Naive thymus-derived CD4-positive, alpha-beta T cell (primary cell): Measurements from ENCODE around the gene INO80. TPM values are rescaled to one million over a fixed set of nuclear protein-coding genes. Genes with fewer than 3 reads are reported as not detected.

ENCODE experiments used
- ATAC-seq: fragments of 150-1000 bp; cut with Tn5 transposase; 2 replicates; pipeline ENCODE4 v1.10.0; 2021; ENCODE audit warnings: mild to moderate bottlenecking, moderate library complexity
- CTCF ChIA-PET: fragments of 350-600 bp; sonication (Branson Sonifier 250); formaldehyde crosslinking; loops from one replicate; lab custom pipeline; 2021; ENCODE audit warnings: antibody characterized with exemption; lab: Charles Lee
- POLR2A ChIA-PET: fragments of 350-600 bp; sonication (Branson Sonifier 250); formaldehyde crosslinking; loops from one replicate; lab custom pipeline; 2021; ENCODE audit warnings: antibody characterized with exemption, inconsistent platforms; lab: Charles Lee
- DNase-seq, 9 donors: peaks; one replicate each; pipeline versions ENCODE4 v3.0.0 to v3.0.0-alpha.2; 2020 to 2022; ENCODE audit warnings: mixed read lengths in 1 of 9
- H3K27ac ChIP-seq: one replicate; pipeline ENCODE4 v1.7.0; 2013; ENCODE audit warnings: mild to moderate bottlenecking, low read depth, low read length, moderate library complexity
- H3K27me3 ChIP-seq, 2 donors: one replicate each; pipeline ENCODE4 v1.7.0; 2013; ENCODE audit warnings: low read length in 2 of 2, mild to moderate bottlenecking in 2 of 2, moderate library complexity in 2 of 2; ENCODE audit not compliant: control insufficient read depth in 2 of 2, insufficient read depth in 2 of 2
- H3K36me3 ChIP-seq, 3 experiments: 1 replicate in 2 of 3; 2 replicates in 1 of 3; pipeline ENCODE4 v1.7.0; 2013; ENCODE audit warnings: low read length in 3 of 3, mild to moderate bottlenecking in 3 of 3, moderate library complexity in 1 of 3; ENCODE audit not compliant: insufficient read depth in 3 of 3, control insufficient read depth in 2 of 3
- H3K4me1 ChIP-seq, 2 donors: one replicate each; pipeline ENCODE4 v1.7.0; 2013; ENCODE audit warnings: low read length in 2 of 2, mild to moderate bottlenecking in 2 of 2, moderate library complexity in 1 of 2; ENCODE audit not compliant: control insufficient read depth in 2 of 2, insufficient read depth in 2 of 2
- H3K4me3 ChIP-seq: 2 replicates; pipeline ENCODE4 v1.7.0; 2013; ENCODE audit warnings: mild to moderate bottlenecking, low read length
- H3K9me3 ChIP-seq, 3 experiments: 1 replicate in 2 of 3; 2 replicates in 1 of 3; pipeline ENCODE4 v1.7.0; 2013; ENCODE audit warnings: low read length in 3 of 3; ENCODE audit not compliant: control insufficient read depth in 2 of 3
- H3K27ac Mint-ChIP-seq, 9 donors: one replicate each; pipeline ENCODE4 v1.8.0; 2020 to 2022; ENCODE audit warnings: mixed read lengths in 9 of 9, mild to moderate bottlenecking in 8 of 9, moderate library complexity in 5 of 9, inconsistent platforms in 2 of 9
- H3K27me3 Mint-ChIP-seq, 5 donors: one replicate each; pipeline ENCODE4 v1.8.0; 2021 to 2022; ENCODE audit warnings: mixed read lengths in 5 of 5, mild to moderate bottlenecking in 1 of 5
- H3K36me3 Mint-ChIP-seq, 5 donors: one replicate each; pipeline ENCODE4 v1.8.0; 2020 to 2022; ENCODE audit warnings: mixed read lengths in 5 of 5, mild to moderate bottlenecking in 3 of 5, inconsistent platforms in 1 of 5
- H3K4me1 Mint-ChIP-seq, 7 donors: one replicate each; pipeline ENCODE4 v1.8.0; 2020 to 2022; ENCODE audit warnings: mixed read lengths in 7 of 7, mild to moderate bottlenecking in 3 of 7, inconsistent platforms in 1 of 7
- H3K4me3 Mint-ChIP-seq, 10 donors: one replicate each; pipeline ENCODE4 v1.8.0; 2020 to 2022; ENCODE audit warnings: mild to moderate bottlenecking in 10 of 10, mixed read lengths in 10 of 10, moderate library complexity in 6 of 10, inconsistent platforms in 2 of 10
- H3K9me3 Mint-ChIP-seq, 11 donors: one replicate each; pipeline ENCODE4 v1.8.0; 2020 to 2022; ENCODE audit warnings: mixed read lengths in 11 of 11, mild to moderate bottlenecking in 4 of 11, inconsistent platforms in 1 of 11, moderate library complexity in 1 of 11
- intact Hi-C, 2 donors: fragments of 100-400 bp; cut with micrococcal nuclease; formaldehyde crosslinking; loops; one replicate each; pipeline ENCODE4 v1.15.1; 2023
- polyA plus RNA-seq, 2 donors: library from polyadenylated mRNA; unstranded; fragments of 300-500 nt; fragmentation: Illumina TruSeq; gene quantifications; one replicate each; pipeline ENCODE4 v1.2.3, GENCODE V29; 2021
- total RNA-seq, 6 experiments: library from RNA in 5 of 6; stranded (reverse) in 5 of 6; gene quantifications; 1 replicate in 5 of 6; 2 replicates in 1 of 6; pipeline ENCODE4 v1.2.3 and lab custom pipeline; 2021 to 2026

INO80 gene
- total and polyA plus RNA-seq, 7 experiments from 2014 or later: 3.8 to 36.5 (median 30.7) TPM

- intact Hi-C loops: no loop called here
- Histone ChIP-seq H3K27ac (no peak overlapping the region), H3K4me3 (no peak overlapping the region), H3K36me3 (peaks cover 9 to 75% (median 11%) of the 10 kb centered on the region in 3 experiments), H3K4me1 (no peaks in the 10 kb centered on the region), H3K27me3 (no peaks in the 10 kb centered on the region), H3K9me3 (no peaks in the 10 kb centered on the region)
- ATAC-seq: no peak
- no peak for DNase-seq
- Mint-ChIP-seq H3K9me3 (peaks cover 0 to 4% (median 0%) of the 10 kb centered on the region in 11 donors), H3K4me3 (no peak overlapping the region), H3K27ac (no peak overlapping the region), H3K36me3 (peaks cover 18 to 59% (median 33%) of the 10 kb centered on the region in 5 donors), H3K27me3 (no peaks in the 10 kb centered on the region), H3K4me1 (peaks cover 0 to 13% (median 0%) of the 10 kb centered on the region in 7 donors)
- ChIA-PET CTCF (no interaction called here), POLR2A (no interaction called here)
These were observed 129.3 kb downstream of the INO80 start for GRCh38 chr15:40986820-40987219.

DNA sequence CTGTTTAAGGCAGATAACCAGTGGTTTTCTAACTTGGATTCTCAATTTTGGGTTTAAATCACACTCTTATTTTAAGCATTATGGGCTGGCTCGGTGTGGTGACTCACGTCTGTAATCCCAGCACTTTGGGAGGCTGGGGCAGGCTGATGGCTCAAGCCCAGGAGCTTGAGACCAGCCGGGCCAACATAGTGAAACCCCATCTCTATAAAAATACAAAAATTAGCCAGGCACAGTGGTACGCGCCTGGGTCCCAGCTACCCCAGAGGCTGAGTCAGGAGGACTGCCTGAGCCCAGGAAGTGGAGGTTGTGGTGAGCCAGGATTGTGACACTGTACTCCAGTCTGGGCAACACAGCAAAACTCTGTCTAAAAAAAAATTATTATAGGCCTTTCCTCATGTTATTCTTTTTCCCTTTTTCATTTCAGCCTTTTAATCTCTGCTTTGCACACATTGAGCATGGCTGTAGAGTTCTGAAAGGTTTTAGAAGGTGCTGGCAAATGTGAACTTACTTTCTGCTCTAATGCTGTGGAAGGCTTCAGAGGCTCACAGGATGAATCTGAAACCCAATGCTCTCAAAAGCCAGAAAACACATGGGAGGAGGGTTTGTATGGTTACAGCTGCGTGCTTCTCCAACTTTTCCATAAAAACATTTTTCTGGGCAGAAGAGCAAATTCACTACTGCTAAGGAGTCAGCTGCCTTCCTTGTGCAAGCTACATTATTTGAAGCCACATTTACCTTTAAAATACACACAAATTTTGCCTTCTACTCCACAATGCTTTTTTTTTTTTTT lies 130.3 kb downstream of the INO80 start:
- H3K36me3 Mint-ChIP-seq: peaks cover 15 to 59% (median 29%) of the 10 kb centered on the region in 5 donors
- CTCF ChIA-PET: interaction anchor here (1.0 kb wide), 1 partner anchor 200 kb away, joined by 3 read pairs; no protein-coding TSS in a partner anchor
- ATAC-seq: no peak

DNA sequence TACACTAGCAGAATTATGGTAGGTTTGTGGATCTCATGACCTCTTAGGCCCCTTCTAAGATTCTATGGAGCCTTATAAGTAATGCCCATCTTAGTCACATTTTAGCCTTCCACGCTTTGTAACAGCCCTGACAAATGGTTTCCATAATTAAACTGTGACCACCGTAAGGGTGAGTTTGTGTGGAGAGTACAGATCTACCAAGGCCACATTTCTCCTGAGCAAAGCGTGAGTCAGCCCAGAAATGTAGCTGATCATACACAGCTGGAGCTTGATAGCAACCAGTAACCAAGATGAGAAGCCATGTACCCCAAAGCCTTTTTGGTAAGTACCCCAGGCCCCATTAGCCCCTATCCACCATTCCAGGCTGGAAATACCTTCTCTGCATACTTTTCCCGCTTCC lies 131.1 kb downstream of the INO80 start:
- no peak for ATAC-seq
- H3K36me3 Mint-ChIP-seq: peaks cover 19 to 61% (median 32%) of the 10 kb centered on the region in 5 donors
- POLR2A ChIA-PET: no interaction called here
- Histone ChIP-seq H3K27ac (no peak overlapping the region), H3K4me1 (no peaks in the 10 kb centered on the region), H3K9me3 (no peaks in the 10 kb centered on the region), H3K36me3 (peaks cover 11 to 80% (median 24%) of the 10 kb centered on the region in 3 experiments), H3K27me3 (no peaks in the 10 kb centered on the region), H3K4me3 (no peak overlapping the region)
- peaks cover 0 to 4% (median 0%) of the 10 kb centered on the region in 11 donors for H3K9me3 Mint-ChIP-seq
- H3K4me3 Mint-ChIP-seq: no peak overlapping the region
- H3K27ac Mint-ChIP-seq: no peak overlapping the region
- H3K27me3 Mint-ChIP-seq: no peaks in the 10 kb centered on the region
- H3K4me1 Mint-ChIP-seq: no peaks in the 10 kb centered on the region
- no peak for DNase-seq
- CTCF ChIA-PET: interaction anchor here (1.0 kb wide), 1 partner anchor 200 kb away, joined by 3 read pairs; no protein-coding TSS in a partner anchor
- intact Hi-C loops: no loop called here

More for the DNA sequence above, 130.3 kb downstream of the INO80 start:
- intact Hi-C loops: no loop called here
- Mint-ChIP-seq H3K27me3 (no peaks in the 10 kb centered on the region), H3K9me3 (peaks cover 0 to 4% (median 0%) of the 10 kb centered on the region in 11 donors), H3K4me3 (no peak overlapping the region), H3K27ac (no peak overlapping the region), H3K4me1 (peaks cover 0 to 7% (median 0%) of the 10 kb centered on the region in 7 donors)
- Histone ChIP-seq H3K4me3 (no peak overlapping the region), H3K9me3 (no peaks in the 10 kb centered on the region), H3K27me3 (no peaks in the 10 kb centered on the region), H3K27ac (no peak overlapping the region), H3K4me1 (no peaks in the 10 kb centered on the region), H3K36me3 (peaks cover 11 to 77% (median 18%) of the 10 kb centered on the region in 3 experiments)
- no peak for DNase-seq
- POLR2A ChIA-PET: no interaction called here

- Mint-ChIP-seq H3K4me1 (no peaks in the 10 kb centered on the region), H3K36me3 (peaks cover 21 to 61% (median 35%) of the 10 kb centered on the region in 5 donors), H3K27ac (no peak overlapping the region), H3K9me3 (no peaks in the 10 kb centered on the region), H3K4me3 (no peak overlapping the region), H3K27me3 (no peaks in the 10 kb centered on the region)
- no peak for ATAC-seq
- intact Hi-C loops: no loop called here
- peaks cover 11 to 85% (median 29%) of the 10 kb centered on the region in 3 experiments for H3K36me3 ChIP-seq
- no peak overlapping the region for H3K4me3 ChIP-seq
- H3K9me3 ChIP-seq: no peaks in the 10 kb centered on the region
- DNase-seq: no peak
- H3K27me3 ChIP-seq: no peaks in the 10 kb centered on the region
- ChIA-PET CTCF (no interaction called here), POLR2A (no interaction called here)
- H3K4me1 ChIP-seq: no peaks in the 10 kb centered on the region
- no peak overlapping the region for H3K27ac ChIP-seq
These were observed 131.7 kb downstream of the INO80 start for GRCh38 chr15:40984406-40984805.

GRCh38 chr15:40982855-40983254 lies 133.2 kb downstream of the INO80 start:
- ChIA-PET CTCF (interaction anchor here (0.5 to 0.9 kb wide), 3 partner anchors 89 to 287 kb away, joined by 3 to 5 read pairs (median 3); partner anchors contain the start of gene VPS18), POLR2A (no interaction called here)
- peaks cover 11 to 100% (median 29%) of the 10 kb centered on the region in 3 experiments for H3K36me3 ChIP-seq
- H3K9me3 ChIP-seq: no peaks in the 10 kb centered on the region
- no peak overlapping the region for H3K27ac ChIP-seq
- Mint-ChIP-seq H3K36me3 (peaks cover 18 to 59% (median 32%) of the 10 kb centered on the region in 5 donors), H3K27ac (peak overlapping the region in 1 of 9 donors; percentile 14), H3K4me1 (no peaks in the 10 kb centered on the region), H3K27me3 (no peaks in the 10 kb centered on the region), H3K4me3 (no peak overlapping the region), H3K9me3 (no peaks in the 10 kb centered on the region)
- DNase-seq (no peak), ATAC-seq (no peak)
- intact Hi-C loops: no loop called here
- H3K4me1 ChIP-seq: no peaks in the 10 kb centered on the region
- no peaks in the 10 kb centered on the region for H3K27me3 ChIP-seq
- no peak overlapping the region for H3K4me3 ChIP-seq

GRCh38 chr15:40981186-40981585 lies 134.9 kb downstream of the INO80 start:
- no peak for DNase-seq
- H3K9me3 Mint-ChIP-seq: no peaks in the 10 kb centered on the region
- ATAC-seq: no peak
- no peak overlapping the region for H3K4me3 ChIP-seq
- no peaks in the 10 kb centered on the region for H3K4me1 ChIP-seq
- intact Hi-C loops: no loop called here
- H3K27me3 Mint-ChIP-seq: no peaks in the 10 kb centered on the region
- no peak overlapping the region for H3K27ac ChIP-seq
- ChIA-PET CTCF (no interaction called here), POLR2A (interaction anchor here (0.6 kb wide), 1 partner anchor 498 kb away, joined by 3 read pairs; no protein-coding TSS in a partner anchor)
- no peaks in the 10 kb centered on the region for H3K27me3 ChIP-seq
- H3K36me3 Mint-ChIP-seq: peaks cover 13 to 59% (median 33%) of the 10 kb centered on the region in 5 donors
- peaks cover 11 to 99% (median 22%) of the 10 kb centered on the region in 3 experiments for H3K36me3 ChIP-seq
- H3K27ac Mint-ChIP-seq: peak overlapping the region in 1 of 9 donors; percentile 3
- H3K4me1 Mint-ChIP-seq: no peaks in the 10 kb centered on the region
- H3K9me3 ChIP-seq: no peaks in the 10 kb centered on the region
- no peak overlapping the region for H3K4me3 Mint-ChIP-seq
